ENCODE results near the gene NALCN. TPM values are rescaled to one million over a fixed set of nuclear protein-coding genes. Genes with fewer than 3 reads are reported as not detected.

The NALCN gene
- total and polyA plus RNA-seq, 2 experiments from 2014 or later = 0.50 to 0.87 TPM

- TF ChIP-seq JUNB (IDR thresholded peaks at IDR 0.05; ENCODE audit: unreplicated experiment) = no peak
Measured at GRCh38 chr13:101393140-101393539, 23.2 kb downstream of the NALCN start (continued).

DNA sequence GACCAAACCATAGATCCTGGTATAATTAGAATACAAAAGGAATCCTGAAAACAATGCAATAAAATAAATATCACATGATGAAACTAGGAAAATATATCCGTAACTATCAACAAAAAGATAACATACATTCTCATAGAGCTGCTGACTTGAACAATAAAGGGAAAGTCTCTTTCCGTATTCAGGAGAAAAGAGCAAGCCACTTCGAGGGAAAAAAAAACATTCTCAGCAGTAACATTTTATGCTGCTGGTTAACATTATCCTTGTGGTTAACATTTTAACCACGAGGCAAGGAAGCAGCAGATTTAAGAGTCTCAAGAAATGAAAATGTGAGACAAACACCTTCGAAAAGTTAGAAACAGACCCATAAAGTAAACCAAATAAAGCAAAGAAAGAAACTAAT is 25.8 kb downstream of the NALCN start:
- TF ChIP-seq, protein P1, sequence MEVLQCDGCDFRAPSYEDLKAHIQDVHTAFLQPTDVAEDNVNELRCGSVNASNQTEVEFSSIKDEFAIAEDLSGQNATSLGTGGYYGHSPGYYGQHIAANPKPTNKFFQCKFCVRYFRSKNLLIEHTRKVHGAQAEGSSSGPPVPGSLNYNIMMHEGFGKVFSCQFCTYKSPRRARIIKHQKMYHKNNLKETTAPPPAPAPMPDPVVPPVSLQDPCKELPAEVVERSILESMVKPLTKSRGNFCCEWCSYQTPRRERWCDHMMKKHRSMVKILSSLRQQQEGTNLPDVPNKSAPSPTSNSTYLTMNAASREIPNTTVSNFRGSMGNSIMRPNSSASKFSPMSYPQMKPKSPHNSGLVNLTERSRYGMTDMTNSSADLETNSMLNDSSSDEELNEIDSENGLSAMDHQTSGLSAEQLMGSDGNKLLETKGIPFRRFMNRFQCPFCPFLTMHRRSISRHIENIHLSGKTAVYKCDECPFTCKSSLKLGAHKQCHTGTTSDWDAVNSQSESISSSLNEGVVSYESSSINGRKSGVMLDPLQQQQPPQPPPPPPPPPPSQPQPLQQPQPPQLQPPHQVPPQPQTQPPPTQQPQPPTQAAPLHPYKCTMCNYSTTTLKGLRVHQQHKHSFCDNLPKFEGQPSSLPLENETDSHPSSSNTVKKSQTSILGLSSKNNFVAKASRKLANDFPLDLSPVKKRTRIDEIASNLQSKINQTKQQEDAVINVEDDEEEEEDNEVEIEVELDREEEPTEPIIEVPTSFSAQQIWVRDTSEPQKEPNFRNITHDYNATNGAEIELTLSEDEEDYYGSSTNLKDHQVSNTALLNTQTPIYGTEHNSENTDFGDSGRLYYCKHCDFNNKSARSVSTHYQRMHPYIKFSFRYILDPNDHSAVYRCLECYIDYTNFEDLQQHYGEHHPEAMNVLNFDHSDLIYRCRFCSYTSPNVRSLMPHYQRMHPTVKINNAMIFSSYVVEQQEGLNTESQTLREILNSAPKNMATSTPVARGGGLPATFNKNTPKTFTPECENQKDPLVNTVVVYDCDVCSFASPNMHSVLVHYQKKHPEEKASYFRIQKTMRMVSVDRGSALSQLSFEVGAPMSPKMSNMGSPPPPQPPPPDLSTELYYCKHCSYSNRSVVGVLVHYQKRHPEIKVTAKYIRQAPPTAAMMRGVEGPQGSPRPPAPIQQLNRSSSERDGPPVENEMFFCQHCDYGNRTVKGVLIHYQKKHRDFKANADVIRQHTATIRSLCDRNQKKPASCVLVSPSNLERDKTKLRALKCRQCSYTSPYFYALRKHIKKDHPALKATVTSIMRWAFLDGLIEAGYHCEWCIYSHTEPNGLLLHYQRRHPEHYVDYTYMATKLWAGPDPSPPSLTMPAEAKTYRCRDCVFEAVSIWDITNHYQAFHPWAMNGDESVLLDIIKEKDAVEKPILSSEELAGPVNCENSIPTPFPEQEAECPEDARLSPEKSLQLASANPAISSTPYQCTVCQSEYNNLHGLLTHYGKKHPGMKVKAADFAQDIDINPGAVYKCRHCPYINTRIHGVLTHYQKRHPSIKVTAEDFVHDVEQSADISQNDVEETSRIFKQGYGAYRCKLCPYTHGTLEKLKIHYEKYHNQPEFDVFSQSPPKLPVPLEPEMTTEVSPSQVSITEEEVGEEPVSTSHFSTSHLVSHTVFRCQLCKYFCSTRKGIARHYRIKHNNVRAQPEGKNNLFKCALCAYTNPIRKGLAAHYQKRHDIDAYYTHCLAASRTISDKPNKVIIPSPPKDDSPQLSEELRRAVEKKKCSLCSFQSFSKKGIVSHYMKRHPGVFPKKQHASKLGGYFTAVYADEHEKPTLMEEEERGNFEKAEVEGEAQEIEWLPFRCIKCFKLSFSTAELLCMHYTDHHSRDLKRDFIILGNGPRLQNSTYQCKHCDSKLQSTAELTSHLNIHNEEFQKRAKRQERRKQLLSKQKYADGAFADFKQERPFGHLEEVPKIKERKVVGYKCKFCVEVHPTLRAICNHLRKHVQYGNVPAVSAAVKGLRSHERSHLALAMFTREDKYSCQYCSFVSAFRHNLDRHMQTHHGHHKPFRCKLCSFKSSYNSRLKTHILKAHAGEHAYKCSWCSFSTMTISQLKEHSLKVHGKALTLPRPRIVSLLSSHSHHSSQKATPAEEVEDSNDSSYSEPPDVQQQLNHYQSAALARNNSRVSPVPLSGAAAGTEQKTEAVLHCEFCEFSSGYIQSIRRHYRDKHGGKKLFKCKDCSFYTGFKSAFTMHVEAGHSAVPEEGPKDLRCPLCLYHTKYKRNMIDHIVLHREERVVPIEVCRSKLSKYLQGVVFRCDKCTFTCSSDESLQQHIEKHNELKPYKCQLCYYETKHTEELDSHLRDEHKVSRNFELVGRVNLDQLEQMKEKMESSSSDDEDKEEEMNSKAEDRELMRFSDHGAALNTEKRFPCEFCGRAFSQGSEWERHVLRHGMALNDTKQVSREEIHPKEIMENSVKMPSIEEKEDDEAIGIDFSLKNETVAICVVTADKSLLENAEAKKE (CRISPR knock-in tag; IDR thresholded peaks at IDR 0.05) = no peak
- no peak for TF ChIP-seq ZNF331 (CRISPR knock-in tag; IDR thresholded peaks at IDR 0.05; ENCODE audit: low read depth)
- no peak for TF ChIP-seq ZNF114 (CRISPR knock-in tag; IDR thresholded peaks at IDR 0.05)
- TF ChIP-seq EZH2 (IDR thresholded peaks at IDR 0.05; ENCODE audit: low read depth, unreplicated experiment) = no peak
- TF ChIP-seq EZH2phosphoT487 (IDR thresholded peaks at IDR 0.05; ENCODE audit: unreplicated experiment) = no peak
- no peak for TF ChIP-seq ETS1 (IDR thresholded peaks at IDR 0.05)
- TF ChIP-seq NANOG (IDR thresholded peaks at IDR 0.05; ENCODE audit: borderline replicate concordance) = no peak
- TF ChIP-seq CTCF (conservative IDR thresholded peaks at IDR 0.05; ENCODE audit: low read depth in 2 of 2) = no peak
- TF ChIP-seq CREB1 (CRISPR knock-in tag; IDR thresholded peaks at IDR 0.05; ENCODE audit: low read depth) = no peak
- TF ChIP-seq, protein P2, sequence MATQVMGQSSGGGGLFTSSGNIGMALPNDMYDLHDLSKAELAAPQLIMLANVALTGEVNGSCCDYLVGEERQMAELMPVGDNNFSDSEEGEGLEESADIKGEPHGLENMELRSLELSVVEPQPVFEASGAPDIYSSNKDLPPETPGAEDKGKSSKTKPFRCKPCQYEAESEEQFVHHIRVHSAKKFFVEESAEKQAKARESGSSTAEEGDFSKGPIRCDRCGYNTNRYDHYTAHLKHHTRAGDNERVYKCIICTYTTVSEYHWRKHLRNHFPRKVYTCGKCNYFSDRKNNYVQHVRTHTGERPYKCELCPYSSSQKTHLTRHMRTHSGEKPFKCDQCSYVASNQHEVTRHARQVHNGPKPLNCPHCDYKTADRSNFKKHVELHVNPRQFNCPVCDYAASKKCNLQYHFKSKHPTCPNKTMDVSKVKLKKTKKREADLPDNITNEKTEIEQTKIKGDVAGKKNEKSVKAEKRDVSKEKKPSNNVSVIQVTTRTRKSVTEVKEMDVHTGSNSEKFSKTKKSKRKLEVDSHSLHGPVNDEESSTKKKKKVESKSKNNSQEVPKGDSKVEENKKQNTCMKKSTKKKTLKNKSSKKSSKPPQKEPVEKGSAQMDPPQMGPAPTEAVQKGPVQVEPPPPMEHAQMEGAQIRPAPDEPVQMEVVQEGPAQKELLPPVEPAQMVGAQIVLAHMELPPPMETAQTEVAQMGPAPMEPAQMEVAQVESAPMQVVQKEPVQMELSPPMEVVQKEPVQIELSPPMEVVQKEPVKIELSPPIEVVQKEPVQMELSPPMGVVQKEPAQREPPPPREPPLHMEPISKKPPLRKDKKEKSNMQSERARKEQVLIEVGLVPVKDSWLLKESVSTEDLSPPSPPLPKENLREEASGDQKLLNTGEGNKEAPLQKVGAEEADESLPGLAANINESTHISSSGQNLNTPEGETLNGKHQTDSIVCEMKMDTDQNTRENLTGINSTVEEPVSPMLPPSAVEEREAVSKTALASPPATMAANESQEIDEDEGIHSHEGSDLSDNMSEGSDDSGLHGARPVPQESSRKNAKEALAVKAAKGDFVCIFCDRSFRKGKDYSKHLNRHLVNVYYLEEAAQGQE (IDR thresholded peaks at IDR 0.05; ENCODE audit: unreplicated experiment) = no peak
- TF ChIP-seq STAT1 (IDR thresholded peaks at IDR 0.05; ENCODE audit: unreplicated experiment) = no peak
- TF ChIP-seq POLR2AphosphoS5 (IDR thresholded peaks at IDR 0.05; ENCODE audit: low read depth) = no peak
- no peak for TF ChIP-seq JUNB (IDR thresholded peaks at IDR 0.05; ENCODE audit: unreplicated experiment)
- Histone ChIP-seq H3K4me2 (no peak overlapping the region), H3K9me2 (ENCODE audit: insufficient read depth) (no peaks in the 10 kb centered on the region), H3K4me1 (ENCODE audit: insufficient read depth) (peaks cover 4% of the 10 kb centered on the region; the same call in 1 of the 2 replicates), H3K79me2 (replicated peaks; ENCODE audit: insufficient read depth) (no peaks in the 10 kb centered on the region), H3K4me3 (no peak overlapping the region), H2AFZ (peak overlapping the region; percentile 57; the same call in 1 of the 2 replicates), H3K27ac (ENCODE audit: low read depth) (no peak overlapping the region), H4K20me1 (replicated peaks; ENCODE audit: insufficient read depth) (no peaks in the 10 kb centered on the region), H3K27me3 (ENCODE audit: insufficient read depth) (no peaks in the 10 kb centered on the region), H3K36me3 (ENCODE audit: insufficient read depth) (no peaks in the 10 kb centered on the region), H3F3A (replicated peaks; ENCODE audit: low read depth) (no peaks in the 10 kb centered on the region)
- no peak for ATAC-seq
- Mint-ChIP-seq H3K4me1 (peaks cover 7% of the 10 kb centered on the region), H3K27me3 (ENCODE audit: insufficient read depth, low read depth, poor library complexity) (peaks cover 2% of the 10 kb centered on the region), H3K4me3 (no peak overlapping the region), H3K36me3 (ENCODE audit: low read depth) (no peaks in the 10 kb centered on the region), H3K27ac (no peak overlapping the region), H3K9me3 (no peaks in the 10 kb centered on the region)
- no peak for DNase-seq (ENCODE audit: low spot score)
